A673 (cell line): ENCODE measurements around the gene ZNF503. TPM values are rescaled to one million over a fixed set of nuclear protein-coding genes. Genes with fewer than 3 reads are reported as not detected.

Experiments
- BruUV-seq: library from RNA; stranded (reverse); fragments of 400-500 nt; replicated peaks from 2 replicates; lab custom pipeline; 2021; lab: Mats Ljungman, UMichigan
- CTCF ChIA-PET: fragments of 300-600 bp; sonication (Branson Sonifier 250); formaldehyde crosslinking; loops from one replicate; lab custom pipeline; 2022; ENCODE audit warnings: antibody characterized with exemption; lab: Charles Lee
- POLR2A ChIA-PET: fragments of 300-600 bp; sonication (Branson Sonifier 250); formaldehyde crosslinking; loops from one replicate; lab custom pipeline; 2022; ENCODE audit warnings: antibody characterized with exemption; ENCODE audit not compliant: low non-redundant PET; lab: Charles Lee
- DNase-seq: peaks from one replicate; pipeline ENCODE4 v3.0.0-alpha.2; 2015; ENCODE audit warnings: low spot score
- H3K27ac ChIP-seq: fragments of 200-600 bp; sonication (generic); 2 replicates; pipeline ENCODE4 v1.5.1; 2016; ENCODE audit warnings: mixed run types, low read depth, mild to moderate bottlenecking, mixed read lengths, antibody characterized with exemption, low read length; ENCODE audit not compliant: poor library complexity, severe bottlenecking
- H3K27me3 ChIP-seq: fragments of 200-600 bp; sonication (generic); replicated peaks from 2 replicates; pipeline ENCODE4 v1.6.1; 2017; ENCODE audit warnings: mixed run types, low read depth, mild to moderate bottlenecking, mixed read lengths, antibody characterized with exemption, low read length; ENCODE audit not compliant: insufficient read depth, poor library complexity
- H3K36me3 ChIP-seq: fragments of 200-600 bp; sonication (generic); 2 replicates; pipeline ENCODE4 v1.6.1; 2016; ENCODE audit warnings: mixed run types, mild to moderate bottlenecking, mixed read lengths, antibody characterized with exemption, low read length; ENCODE audit not compliant: insufficient read depth, poor library complexity, severe bottlenecking
- H3K4me1 ChIP-seq: fragments of 200-600 bp; sonication (generic); 2 replicates; pipeline ENCODE4 v1.6.1; 2017; ENCODE audit warnings: mixed run types, mild to moderate bottlenecking, mixed read lengths, antibody characterized with exemption, low read length; ENCODE audit not compliant: insufficient read depth, poor library complexity, severe bottlenecking
- H3K4me3 ChIP-seq: fragments of 200-600 bp; sonication (generic); 2 replicates; pipeline ENCODE4 v1.5.1; 2016; ENCODE audit warnings: low read depth, mixed run types, mild to moderate bottlenecking, mixed read lengths, low read length; ENCODE audit not compliant: poor library complexity, severe bottlenecking
- H3K9me3 ChIP-seq: fragments of 200-600 bp; sonication (generic); 2 replicates; pipeline ENCODE4 v1.6.1; 2016; ENCODE audit warnings: mixed run types, low read depth, mild to moderate bottlenecking, mixed read lengths, antibody characterized with exemption, low read length; ENCODE audit not compliant: poor library complexity, severe bottlenecking
- EZH2 ChIP-seq: fragments of 200-600 bp; sonication (generic); IDR thresholded peaks from 2 replicates; pipeline ENCODE4 v1.6.1; 2017; ENCODE audit warnings: borderline replicate concordance, low read depth, mild to moderate bottlenecking, mixed read lengths, antibody characterized with exemption, low read length; ENCODE audit not compliant: poor library complexity, severe bottlenecking
- intact Hi-C: fragments of 100-400 bp; cut with micrococcal nuclease; formaldehyde crosslinking; loops from one replicate; pipeline ENCODE4 v1.10.0; 2022; ENCODE audit not compliant: unreplicated experiment
- total RNA-seq: library from RNA; stranded (reverse); gene quantifications from 2 replicates; pipeline ENCODE4 v1.2.3, GENCODE V29; 2021
- TF ChIP-seq, protein P1 (sequence below): fragments of 300-800, 200-600 bp; sonication (generic); conservative IDR thresholded peaks from 2 replicates; pipeline ENCODE4 v1.5.1; 2017; ENCODE audit warnings: low read depth, mild to moderate bottlenecking, antibody characterized with exemption, low read length, moderate library complexity, mixed read lengths

Gene ZNF503
- total RNA-seq, 1 experiment from 2014 or later: 1.2 TPM

- Histone ChIP-seq H3K27me3 (peaks cover 51% of the 10 kb centered on the region), H3K27ac (no peak overlapping the region), H3K4me1 (no peaks in the 10 kb centered on the region), H3K36me3 (no peaks in the 10 kb centered on the region), H3K4me3 (no peak overlapping the region), H3K9me3 (no peaks in the 10 kb centered on the region)
- TF ChIP-seq EZH2: no peak
- TF ChIP-seq, protein P1, sequence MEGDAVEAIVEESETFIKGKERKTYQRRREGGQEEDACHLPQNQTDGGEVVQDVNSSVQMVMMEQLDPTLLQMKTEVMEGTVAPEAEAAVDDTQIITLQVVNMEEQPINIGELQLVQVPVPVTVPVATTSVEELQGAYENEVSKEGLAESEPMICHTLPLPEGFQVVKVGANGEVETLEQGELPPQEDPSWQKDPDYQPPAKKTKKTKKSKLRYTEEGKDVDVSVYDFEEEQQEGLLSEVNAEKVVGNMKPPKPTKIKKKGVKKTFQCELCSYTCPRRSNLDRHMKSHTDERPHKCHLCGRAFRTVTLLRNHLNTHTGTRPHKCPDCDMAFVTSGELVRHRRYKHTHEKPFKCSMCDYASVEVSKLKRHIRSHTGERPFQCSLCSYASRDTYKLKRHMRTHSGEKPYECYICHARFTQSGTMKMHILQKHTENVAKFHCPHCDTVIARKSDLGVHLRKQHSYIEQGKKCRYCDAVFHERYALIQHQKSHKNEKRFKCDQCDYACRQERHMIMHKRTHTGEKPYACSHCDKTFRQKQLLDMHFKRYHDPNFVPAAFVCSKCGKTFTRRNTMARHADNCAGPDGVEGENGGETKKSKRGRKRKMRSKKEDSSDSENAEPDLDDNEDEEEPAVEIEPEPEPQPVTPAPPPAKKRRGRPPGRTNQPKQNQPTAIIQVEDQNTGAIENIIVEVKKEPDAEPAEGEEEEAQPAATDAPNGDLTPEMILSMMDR: no peak
- no TSS peak for BruUV-seq
- ChIA-PET CTCF (no interaction called here), POLR2A (no interaction called here)
- intact Hi-C loops: no loop called here
- no peak for DNase-seq
Measured at GRCh38 chr10:75450075-75450445, 48.5 kb upstream of the ZNF503 start.

DNA sequence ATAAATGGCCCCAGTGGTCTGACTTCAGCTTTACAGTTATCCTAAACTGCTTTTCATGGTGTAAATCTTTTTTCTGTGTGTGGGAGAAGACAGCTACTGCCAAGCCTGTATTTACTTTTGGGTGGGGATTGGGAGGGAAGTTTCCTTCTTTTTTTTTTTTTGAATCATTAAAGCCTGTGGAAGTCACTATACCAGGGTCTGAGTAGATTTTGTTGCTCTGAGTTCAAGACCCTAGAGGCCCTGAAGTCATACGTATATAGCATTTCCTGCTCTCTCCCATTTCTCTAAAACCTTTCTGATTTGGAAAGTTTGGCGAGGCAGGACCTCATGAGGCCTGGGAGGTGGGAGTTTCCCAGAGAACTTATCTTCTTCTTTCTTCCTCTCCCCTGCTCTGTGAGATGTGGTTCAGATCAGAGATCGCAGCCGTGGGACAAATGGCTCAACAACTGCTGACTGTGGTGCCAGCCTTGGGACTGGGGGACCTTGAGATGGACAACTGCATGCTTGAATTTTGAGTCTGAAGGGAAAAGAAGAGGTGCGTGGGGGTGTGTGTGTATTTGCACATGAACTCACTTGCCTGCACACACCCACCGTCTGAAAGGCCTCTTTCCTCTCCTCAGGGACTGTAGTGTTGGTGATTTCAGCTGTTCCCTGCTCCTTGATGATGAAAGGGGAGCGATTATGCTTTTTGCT is 48.0 kb upstream of the ZNF503 start:
- CTCF ChIA-PET: no interaction called here
- no peak overlapping the region for H3K27ac ChIP-seq
- H3K36me3 ChIP-seq: no peaks in the 10 kb centered on the region
- no peak overlapping the region for H3K4me3 ChIP-seq
- POLR2A ChIA-PET: no interaction called here
- intact Hi-C loops: no loop called here
- H3K4me1 ChIP-seq: no peaks in the 10 kb centered on the region
- TF ChIP-seq EZH2: no peak
- TF ChIP-seq, protein P1: no peak
- BruUV-seq: no TSS peak
- H3K9me3 ChIP-seq: no peaks in the 10 kb centered on the region
- no peak for DNase-seq
- peaks cover 51% of the 10 kb centered on the region for H3K27me3 ChIP-seq

GRCh38 chr10:75448166-75448565 is 46.6 kb upstream of the ZNF503 start:
- no peaks in the 10 kb centered on the region for H3K36me3 ChIP-seq
- H3K27me3 ChIP-seq: peaks cover 38% of the 10 kb centered on the region
- no peak for DNase-seq
- no peak overlapping the region for H3K4me3 ChIP-seq
- BruUV-seq: no TSS peak
- H3K9me3 ChIP-seq: no peaks in the 10 kb centered on the region
- CTCF ChIA-PET: no interaction called here
- intact Hi-C loops: no loop called here
- TF ChIP-seq EZH2: no peak
- TF ChIP-seq, protein P1: no peak
- no peak overlapping the region for H3K27ac ChIP-seq
- H3K4me1 ChIP-seq: no peaks in the 10 kb centered on the region
- POLR2A ChIA-PET: no interaction called here
